SU-DHL-6 (cell line): ENCODE results near the gene TBCK.

Experiments
- CTCF ChIP-seq: fragments of 200-600 bp; sonication (generic); IDR thresholded peaks from one replicate; pipeline ENCODE4 v1.5.1; 2017; ENCODE audit warnings: antibody characterized with exemption, mild to moderate bottlenecking, low read length, moderate library complexity; ENCODE audit not compliant: insufficient read depth, poor library complexity, severe bottlenecking
- EZH2phosphoT487 ChIP-seq: fragments of 200-600 bp; sonication (generic), shearing (Covaris generic); conservative IDR thresholded peaks from 2 replicates; pipeline ENCODE4 v1.6.1; 2018; ENCODE audit warnings: mild to moderate bottlenecking, antibody characterized with exemption, low read length, moderate library complexity, mixed read lengths

- TF ChIP-seq CTCF = no peak
- no peak for TF ChIP-seq EZH2phosphoT487
These were observed 280.8 kb downstream of the TBCK start for GRCh38 chr4:106035204-106035603.
